Neural progenitor cell (in vitro differentiated cells): Measurements from ENCODE around the gene GHDC.

Experiments used
- CTCF ChIP-seq: fragments of 200-600 bp; sonication (generic); IDR thresholded peaks from 2 replicates; pipeline ENCODE4 v1.5.1; 2017; ENCODE audit warnings: antibody characterized with exemption, mild to moderate bottlenecking
- EZH2 ChIP-seq: fragments of 200-600 bp; sonication (generic); IDR thresholded peaks from 2 replicates; pipeline ENCODE4 v1.6.1; 2017; ENCODE audit warnings: antibody characterized with exemption, mild to moderate bottlenecking, moderate library complexity
- EZH2phosphoT487 ChIP-seq: fragments of 200-600 bp; sonication (generic); IDR thresholded peaks from 2 replicates; pipeline ENCODE4 v1.6.1; 2017; ENCODE audit warnings: antibody characterized with exemption

GRCh38 chr17:42188749-42189650, 5.3 kb downstream of the GHDC start:
- TF ChIP-seq CTCF = no peak
- TF ChIP-seq EZH2 = no peak
- no peak for TF ChIP-seq EZH2phosphoT487
